Measurements from ENCODE around the gene PAFAH1B1. TPM values are rescaled to one million over a fixed set of nuclear protein-coding genes. Genes with fewer than 3 reads are reported as not detected.
"Not testable (repeated sequence)": the region's sequence is repeated elsewhere in the genome, so short reads cannot be mapped to it uniquely, and the experiment has no call there.

The PAFAH1B1 gene
- total and polyA plus RNA-seq, 4 donors = 121 to 334 (median 230) TPM

DNA sequence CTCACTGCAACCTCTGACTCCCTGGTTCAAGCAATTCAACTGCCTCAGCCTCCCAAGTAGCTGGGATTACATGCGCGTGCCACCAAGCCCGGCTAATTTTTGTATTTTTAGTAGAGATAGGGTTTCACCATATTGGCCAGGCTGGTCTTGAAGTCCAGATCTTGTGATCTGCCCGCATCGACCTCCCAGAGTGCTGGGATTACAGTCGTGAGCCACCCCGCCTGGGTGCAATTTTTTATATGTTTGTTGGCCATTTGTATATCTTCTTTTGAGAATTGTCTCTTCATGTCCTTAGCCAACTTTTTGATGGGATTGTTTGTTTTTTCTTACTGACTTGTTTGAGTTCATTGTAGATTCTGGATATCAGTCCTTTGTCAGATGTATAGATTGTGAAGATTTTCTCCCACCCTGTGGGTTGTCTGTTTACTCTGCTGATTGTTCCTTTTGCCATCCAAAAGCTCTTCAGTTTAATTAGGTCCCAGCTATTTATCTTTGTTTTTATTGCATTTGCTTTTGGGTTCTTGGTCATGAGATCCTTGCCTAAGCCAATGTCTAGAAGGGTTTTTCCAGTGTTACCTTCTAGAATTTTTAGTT is 33.3 kb downstream of the PAFAH1B1 start:
- not testable (repeated sequence) for H3K4me3 ChIP-seq (ENCODE audit: low read depth, low read length); DNase-seq (ENCODE audit: low read depth in 4 of 6, low spot score in 6 of 6); H3K9me3 ChIP-seq (ENCODE audit: control insufficient read depth, insufficient read depth, low read length); H3K36me3 ChIP-seq (ENCODE audit: control insufficient read depth, insufficient read depth, low read length); H3K27ac ChIP-seq (ENCODE audit: low read depth, low read length); H3K27me3 ChIP-seq (ENCODE audit: control insufficient read depth, insufficient read depth, low read length)
- 100% methylated on average over 4 of the region's 7 CpGs for WGBS (ENCODE audit: insufficient coverage)
- H3K4me1 ChIP-seq (ENCODE audit: control insufficient read depth, insufficient read depth, low read length) = peaks cover 14% of the 10 kb centered on the region

DNA sequence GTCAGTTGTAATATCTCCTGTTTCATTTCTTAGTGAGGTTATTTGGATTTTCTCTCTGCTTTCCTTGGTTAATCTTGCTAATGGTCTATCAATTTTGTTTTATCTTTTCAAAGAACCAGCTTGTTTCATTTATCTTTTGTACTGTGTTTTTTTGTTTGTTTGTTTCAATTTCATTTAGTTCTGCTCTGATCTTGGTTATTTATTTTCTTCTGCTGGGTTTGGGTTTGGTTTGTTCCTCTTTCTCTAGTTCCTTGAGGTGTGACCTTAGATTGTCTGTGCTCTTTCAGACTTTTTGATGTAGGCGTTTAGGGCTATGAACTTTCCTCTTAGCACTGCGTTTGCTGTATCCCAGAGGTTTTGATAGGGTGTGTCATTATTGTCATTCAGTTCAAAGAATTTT is 35.5 kb downstream of the PAFAH1B1 start:
- H3K4me3 ChIP-seq (ENCODE audit: low read depth, low read length); DNase-seq (ENCODE audit: low read depth in 4 of 6, low spot score in 6 of 6); H3K27ac ChIP-seq (ENCODE audit: low read depth, low read length); H3K27me3 ChIP-seq (ENCODE audit: control insufficient read depth, insufficient read depth, low read length); H3K36me3 ChIP-seq (ENCODE audit: control insufficient read depth, insufficient read depth, low read length); H3K9me3 ChIP-seq (ENCODE audit: control insufficient read depth, insufficient read depth, low read length): not testable (repeated sequence)
- no CpG with 5 or more reads among the region's 2 CpGs for WGBS (ENCODE audit: insufficient coverage)
- peaks cover 13% of the 10 kb centered on the region for H3K4me1 ChIP-seq (ENCODE audit: control insufficient read depth, insufficient read depth, low read length)

DNA sequence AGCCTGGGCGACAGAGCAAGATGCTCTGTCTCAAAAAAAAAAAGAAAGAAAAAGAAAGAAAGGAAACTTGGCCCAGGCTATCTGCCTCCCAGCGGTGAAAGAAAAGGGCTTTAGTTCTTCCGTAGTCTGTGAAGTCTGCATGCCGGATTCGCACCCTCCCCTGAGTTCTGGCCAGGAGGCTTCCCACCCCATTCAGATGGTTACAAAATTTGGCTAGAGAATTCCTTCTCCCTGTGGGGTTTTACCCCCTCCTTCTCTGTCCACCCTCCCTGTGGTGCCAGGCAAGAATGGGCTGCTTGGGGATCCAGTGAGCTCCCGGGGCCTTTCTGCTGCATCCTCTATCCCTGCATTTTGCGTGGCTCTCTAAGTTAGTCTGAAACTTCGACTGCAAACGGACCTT is 37.8 kb downstream of the PAFAH1B1 start:
- 0% methylated on average over 1 of the region's 9 CpGs for WGBS (ENCODE audit: insufficient coverage)
- peak in 4 of 6 donors; percentile 9 to 54 (median 18) for DNase-seq (ENCODE audit: low read depth in 4 of 6, low spot score in 6 of 6)
- no peaks in the 10 kb centered on the region for H3K9me3 ChIP-seq (ENCODE audit: control insufficient read depth, insufficient read depth, low read length)
- no peaks in the 10 kb centered on the region for H3K36me3 ChIP-seq (ENCODE audit: control insufficient read depth, insufficient read depth, low read length)
- peaks cover 20% of the 10 kb centered on the region for H3K4me1 ChIP-seq (ENCODE audit: control insufficient read depth, insufficient read depth, low read length)
- H3K27ac ChIP-seq (ENCODE audit: low read depth, low read length) = no peak overlapping the region
- no peaks in the 10 kb centered on the region for H3K27me3 ChIP-seq (ENCODE audit: control insufficient read depth, insufficient read depth, low read length)
- no peak overlapping the region for H3K4me3 ChIP-seq (ENCODE audit: low read depth, low read length)

DNA sequence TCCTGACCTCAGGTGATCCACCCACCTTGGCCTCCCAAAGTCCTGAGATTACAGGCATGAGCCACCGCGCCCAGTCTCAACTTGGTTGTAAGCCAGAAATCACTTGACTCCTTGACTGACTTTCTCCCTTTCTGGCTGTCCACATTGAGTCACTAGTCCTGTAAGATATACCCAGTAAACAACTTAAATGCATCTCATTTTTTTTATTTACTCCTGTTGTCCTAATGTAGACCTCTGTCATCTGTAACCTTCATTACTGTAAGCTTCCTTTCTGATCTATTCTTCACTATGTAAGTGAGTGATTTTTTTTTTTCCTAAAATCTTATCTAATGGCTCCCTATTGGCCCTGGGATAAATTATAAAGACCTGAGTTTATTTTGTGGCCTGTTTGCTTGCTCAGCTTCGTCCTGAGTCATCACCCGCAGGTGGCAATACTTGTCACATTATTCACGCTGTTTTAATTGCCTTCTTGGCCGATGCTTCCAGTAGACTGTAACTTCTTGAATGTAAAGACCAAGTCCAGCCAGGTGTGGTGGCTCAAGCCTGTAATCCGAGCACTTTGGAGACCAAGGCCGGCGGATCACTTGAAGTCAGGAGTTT is 41.0 kb downstream of the PAFAH1B1 start:
- peak in 1 of 6 donors; percentile 47 for DNase-seq (ENCODE audit: low read depth in 4 of 6, low spot score in 6 of 6)
- Histone ChIP-seq H3K27me3 (ENCODE audit: control insufficient read depth, insufficient read depth, low read length) (no peaks in the 10 kb centered on the region), H3K9me3 (ENCODE audit: control insufficient read depth, insufficient read depth, low read length) (no peaks in the 10 kb centered on the region), H3K4me1 (ENCODE audit: control insufficient read depth, insufficient read depth, low read length) (peaks cover 20% of the 10 kb centered on the region), H3K27ac (ENCODE audit: low read depth, low read length) (no peak overlapping the region), H3K4me3 (ENCODE audit: low read depth, low read length) (no peak overlapping the region), H3K36me3 (ENCODE audit: control insufficient read depth, insufficient read depth, low read length) (peaks cover 9% of the 10 kb centered on the region)
- 60% methylated on average over 7 of the region's 9 CpGs for WGBS (ENCODE audit: insufficient coverage)

DNA sequence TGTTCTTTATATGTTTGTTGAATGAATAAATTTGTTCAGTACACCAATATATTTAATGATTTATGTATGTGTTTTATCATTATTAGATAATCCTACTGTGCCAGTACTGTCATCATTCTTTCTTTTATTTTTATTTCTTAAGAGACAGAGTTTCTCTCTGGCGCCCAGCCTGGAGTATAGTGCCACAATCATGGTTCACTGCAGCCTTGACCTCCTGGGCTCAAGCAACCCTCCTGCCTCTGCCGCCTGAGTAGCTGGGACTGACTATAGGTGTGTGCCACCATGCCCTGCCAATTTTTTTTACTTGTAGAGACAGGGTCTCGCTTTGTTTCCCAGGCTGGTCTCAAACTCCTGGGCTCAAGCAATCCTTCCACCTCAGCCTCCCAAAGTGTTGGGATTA is 41.8 kb downstream of the PAFAH1B1 start:
- Histone ChIP-seq H3K4me1 (ENCODE audit: control insufficient read depth, insufficient read depth, low read length) (peaks cover 20% of the 10 kb centered on the region), H3K27ac (ENCODE audit: low read depth, low read length) (no peak overlapping the region), H3K4me3 (ENCODE audit: low read depth, low read length) (no peak overlapping the region), H3K36me3 (ENCODE audit: control insufficient read depth, insufficient read depth, low read length) (peaks cover 12% of the 10 kb centered on the region), H3K9me3 (ENCODE audit: control insufficient read depth, insufficient read depth, low read length) (no peaks in the 10 kb centered on the region), H3K27me3 (ENCODE audit: control insufficient read depth, insufficient read depth, low read length) (no peaks in the 10 kb centered on the region)
- 85% methylated on average over 3 of the region's 3 CpGs for WGBS (ENCODE audit: insufficient coverage)
- no peak for DNase-seq (ENCODE audit: low read depth in 4 of 6, low spot score in 6 of 6)

DNA sequence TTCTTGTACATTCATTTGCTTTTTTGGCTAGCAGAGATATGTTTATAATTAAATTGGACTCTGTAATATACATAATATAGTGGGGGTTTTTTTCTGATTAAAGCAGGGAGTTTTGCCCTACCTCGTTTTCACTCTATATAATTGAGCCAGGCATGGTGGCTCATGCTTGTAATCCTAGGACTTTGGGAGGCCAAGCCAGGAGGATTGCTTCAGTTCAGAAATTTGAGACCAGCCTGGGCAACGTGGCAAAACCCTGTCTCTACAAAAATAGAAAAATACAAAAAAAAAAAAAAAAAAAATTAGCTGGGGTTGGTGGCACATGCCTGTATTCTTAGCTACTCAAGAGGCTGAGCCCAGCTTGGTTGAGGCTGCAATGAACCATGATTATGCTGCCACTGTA is 42.2 kb downstream of the PAFAH1B1 start:
- Histone ChIP-seq H3K4me3 (ENCODE audit: low read depth, low read length) (no peak overlapping the region), H3K27ac (ENCODE audit: low read depth, low read length) (no peak overlapping the region), H3K36me3 (ENCODE audit: control insufficient read depth, insufficient read depth, low read length) (peaks cover 12% of the 10 kb centered on the region), H3K9me3 (ENCODE audit: control insufficient read depth, insufficient read depth, low read length) (no peaks in the 10 kb centered on the region), H3K4me1 (ENCODE audit: control insufficient read depth, insufficient read depth, low read length) (peaks cover 19% of the 10 kb centered on the region), H3K27me3 (ENCODE audit: control insufficient read depth, insufficient read depth, low read length) (no peaks in the 10 kb centered on the region)
- no peak for DNase-seq (ENCODE audit: low read depth in 4 of 6, low spot score in 6 of 6)
- no CpG with 5 or more reads among the region's 2 CpGs for whole genome bisulfite sequencing (ENCODE audit: insufficient coverage)

DNA sequence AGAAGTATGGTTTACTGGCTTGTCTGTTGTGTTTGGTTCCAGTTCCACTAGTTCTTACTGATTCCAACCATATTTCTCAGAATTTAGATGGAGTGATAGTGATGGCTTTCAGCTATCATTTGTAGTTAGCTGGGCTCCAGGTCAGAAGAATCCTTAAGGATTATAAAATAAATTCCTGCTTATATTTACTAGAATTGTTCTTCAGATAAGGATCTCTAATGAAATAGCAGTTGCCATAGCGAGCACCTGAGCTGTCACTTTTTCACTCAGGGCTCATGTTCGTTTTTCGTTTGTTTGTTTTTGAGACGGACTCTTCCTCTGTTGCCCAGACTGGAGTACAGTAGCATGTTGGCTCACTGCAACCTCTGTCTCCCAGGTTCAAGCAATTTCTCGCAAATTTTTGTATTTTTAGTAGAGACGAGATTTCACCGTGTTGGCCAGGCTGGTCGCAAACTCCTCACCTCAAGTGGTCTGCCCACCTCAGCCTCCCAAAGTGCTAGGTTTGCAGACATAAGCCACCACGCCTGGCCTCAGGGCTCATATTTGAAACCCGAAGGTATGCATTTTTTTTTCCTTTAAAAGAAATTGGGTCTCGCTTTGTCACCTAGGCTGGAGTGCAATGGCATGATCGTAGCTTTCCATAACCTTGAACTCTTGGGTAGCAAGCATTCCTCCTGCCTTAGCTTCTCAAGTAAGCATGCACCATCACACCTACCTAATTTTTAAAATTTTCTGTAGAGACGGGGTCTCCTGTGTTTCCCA is 42.9 kb downstream of the PAFAH1B1 start:
- WGBS (ENCODE audit: insufficient coverage) = 93% methylated on average over 13 of the region's 13 CpGs
- Histone ChIP-seq H3K9me3 (ENCODE audit: control insufficient read depth, insufficient read depth, low read length) (no peaks in the 10 kb centered on the region), H3K27me3 (ENCODE audit: control insufficient read depth, insufficient read depth, low read length) (no peaks in the 10 kb centered on the region), H3K4me3 (ENCODE audit: low read depth, low read length) (no peak overlapping the region), H3K27ac (ENCODE audit: low read depth, low read length) (no peak overlapping the region), H3K4me1 (ENCODE audit: control insufficient read depth, insufficient read depth, low read length) (peaks cover 12% of the 10 kb centered on the region), H3K36me3 (ENCODE audit: control insufficient read depth, insufficient read depth, low read length) (peaks cover 16% of the 10 kb centered on the region)
- no peak for DNase-seq (ENCODE audit: low read depth in 4 of 6, low spot score in 6 of 6)

DNA sequence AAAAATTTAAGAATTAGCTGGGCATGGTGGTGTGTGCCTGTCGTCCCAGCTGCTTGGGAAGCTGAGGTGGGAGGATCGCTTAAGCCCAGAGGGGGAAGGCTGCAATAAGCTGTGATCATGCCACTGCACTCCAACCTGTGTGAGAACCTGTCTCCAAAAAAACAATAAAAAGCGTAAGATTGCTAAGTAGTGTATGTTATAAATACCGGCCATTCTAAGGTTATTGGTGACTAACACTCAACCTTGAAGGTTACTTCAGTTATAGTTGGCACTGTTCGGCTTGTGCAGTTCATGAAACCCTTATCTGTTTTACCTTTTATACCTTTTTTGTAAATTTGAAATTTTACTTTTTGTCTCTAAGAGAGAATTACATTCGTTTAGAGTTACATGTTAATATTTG is 44.0 kb downstream of the PAFAH1B1 start:
- Histone ChIP-seq H3K36me3 (ENCODE audit: control insufficient read depth, insufficient read depth, low read length) (peaks cover 16% of the 10 kb centered on the region), H3K27ac (ENCODE audit: low read depth, low read length) (no peak overlapping the region), H3K27me3 (ENCODE audit: control insufficient read depth, insufficient read depth, low read length) (no peaks in the 10 kb centered on the region), H3K4me1 (ENCODE audit: control insufficient read depth, insufficient read depth, low read length) (peaks cover 6% of the 10 kb centered on the region), H3K4me3 (ENCODE audit: low read depth, low read length) (no peak overlapping the region), H3K9me3 (ENCODE audit: control insufficient read depth, insufficient read depth, low read length) (no peaks in the 10 kb centered on the region)
- 93% methylated on average over 2 of the region's 6 CpGs for WGBS (ENCODE audit: insufficient coverage)
- DNase-seq (ENCODE audit: low read depth in 4 of 6, low spot score in 6 of 6) = no peak

DNA sequence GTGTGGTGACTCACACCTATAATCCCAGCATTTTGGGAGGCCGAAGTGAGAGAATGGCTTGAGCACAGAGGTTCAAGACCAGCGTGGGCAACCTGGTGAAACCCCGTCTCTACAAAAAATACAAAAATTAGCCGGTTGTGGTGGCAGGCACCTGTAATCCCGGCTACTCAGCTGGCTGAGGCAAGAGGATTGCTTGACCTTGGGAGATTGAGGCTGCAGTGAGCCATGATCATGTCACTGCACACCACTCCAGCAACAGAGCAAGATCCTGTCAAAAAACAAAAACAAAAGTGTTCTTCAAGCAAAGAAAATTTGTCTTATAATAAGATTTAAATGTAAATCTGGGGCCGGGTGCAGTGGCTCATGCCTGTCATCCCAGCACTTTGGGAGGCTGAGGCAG is 51.5 kb downstream of the PAFAH1B1 start:
- H3K4me3 ChIP-seq (ENCODE audit: low read depth, low read length) = no peak overlapping the region
- no peaks in the 10 kb centered on the region for H3K9me3 ChIP-seq (ENCODE audit: control insufficient read depth, insufficient read depth, low read length)
- H3K4me1 ChIP-seq (ENCODE audit: control insufficient read depth, insufficient read depth, low read length) = no peaks in the 10 kb centered on the region
- no peaks in the 10 kb centered on the region for H3K27me3 ChIP-seq (ENCODE audit: control insufficient read depth, insufficient read depth, low read length)
- 100% methylated on average over 2 of the region's 6 CpGs for WGBS (ENCODE audit: insufficient coverage)
- H3K36me3 ChIP-seq (ENCODE audit: control insufficient read depth, insufficient read depth, low read length) = peaks cover 22% of the 10 kb centered on the region
- no peak overlapping the region for H3K27ac ChIP-seq (ENCODE audit: low read depth, low read length)
- no peak for DNase-seq (ENCODE audit: low read depth in 4 of 6, low spot score in 6 of 6)

DNA sequence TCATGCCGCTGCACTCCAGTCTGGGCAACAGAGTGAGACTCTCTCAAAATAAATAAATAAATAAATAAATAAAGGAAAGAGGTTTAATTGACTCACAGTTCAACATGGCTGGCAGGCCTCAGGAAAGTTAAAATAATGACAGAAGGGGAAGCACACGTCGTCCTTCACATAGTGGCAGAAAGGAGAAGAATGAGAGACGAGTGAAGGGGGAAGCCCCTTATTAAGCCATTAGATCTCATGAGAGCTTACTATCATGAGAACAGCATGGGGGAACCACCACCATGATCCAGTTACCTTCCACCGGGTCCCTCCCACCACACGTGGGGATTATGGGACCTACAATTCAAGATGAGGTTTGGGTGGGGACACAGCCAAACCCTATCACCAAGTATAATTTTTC is 54.5 kb downstream of the PAFAH1B1 start:
- Histone ChIP-seq H3K9me3 (ENCODE audit: control insufficient read depth, insufficient read depth, low read length) (no peaks in the 10 kb centered on the region), H3K27me3 (ENCODE audit: control insufficient read depth, insufficient read depth, low read length) (no peaks in the 10 kb centered on the region), H3K27ac (ENCODE audit: low read depth, low read length) (no peak overlapping the region), H3K4me3 (ENCODE audit: low read depth, low read length) (no peak overlapping the region), H3K36me3 (ENCODE audit: control insufficient read depth, insufficient read depth, low read length) (peaks cover 23% of the 10 kb centered on the region), H3K4me1 (ENCODE audit: control insufficient read depth, insufficient read depth, low read length) (no peaks in the 10 kb centered on the region)
- WGBS (ENCODE audit: insufficient coverage) = no CpG with 5 or more reads among the region's 6 CpGs
- no peak for DNase-seq (ENCODE audit: low read depth in 4 of 6, low spot score in 6 of 6)

Data from spinal cord (tissue), 10 donors.